A549 (cell line): Measurements from ENCODE around the gene ANKRD29.

ENCODE experiments used
- BHLHE40 ChIP-seq: IDR thresholded peaks from 2 replicates; pipeline ENCODE4 v1.6.1; 2012; ENCODE audit warnings: low read depth, low read length, inconsistent platforms
- CHD4 ChIP-seq: fragments of 200-600 bp; sonication (generic); IDR thresholded peaks from 2 replicates; pipeline ENCODE4 v1.6.1; 2016; ENCODE audit warnings: antibody characterized with exemption, mild to moderate bottlenecking, borderline replicate concordance
- ESRRA ChIP-seq: fragments of 150-350 bp; IDR thresholded peaks from 2 replicates; pipeline ENCODE4 v1.6.1; 2014; ENCODE audit warnings: mild to moderate bottlenecking, low read length, borderline replicate concordance
- FOSB ChIP-seq: fragments of 250-450 bp; sonication (Bioruptor Pico); IDR thresholded peaks from 2 replicates; pipeline ENCODE4 v1.5.0; 2020; ENCODE audit warnings: mild to moderate bottlenecking, moderate library complexity
- NPAS2 ChIP-seq: fragments of 250-450 bp; sonication (Bioruptor Pico); IDR thresholded peaks from 2 replicates; pipeline ENCODE4 v1.8.0; 2022; ENCODE audit warnings: mild to moderate bottlenecking, moderate library complexity, borderline replicate concordance
- RAD21 ChIP-seq, 2 experiments: fragments of >200 bp in 1 of 2; sonication (Bioruptor Twin) in 1 of 2; formaldehyde crosslinking in 1 of 2; IDR thresholded peaks in 1 of 2; conservative IDR thresholded peaks in 1 of 2; 2 replicates in 1 of 2; 3 replicates in 1 of 2; pipeline ENCODE4 v1.6.1; 2012 to 2018; ENCODE audit warnings: inconsistent platforms in 1 of 2
- RFX5 ChIP-seq: fragments of 450-650 bp; IDR thresholded peaks from 2 replicates; pipeline ENCODE4 v1.7.1; 2014; ENCODE audit warnings: antibody characterized with exemption, mild to moderate bottlenecking, moderate library complexity
- SREBF2 ChIP-seq: fragments of 450-650 bp; IDR thresholded peaks from 2 replicates; pipeline ENCODE4 v1.6.1; 2014; ENCODE audit warnings: mild to moderate bottlenecking, moderate library complexity
- TF ChIP-seq, protein P1 (sequence below): fragments of >200 bp; sonication (Bioruptor Twin); formaldehyde crosslinking; IDR thresholded peaks from 3 replicates; pipeline ENCODE4 v1.5.1; 2016
- TF ChIP-seq, protein P2 (sequence below): fragments of >200 bp; sonication (Bioruptor Twin); formaldehyde crosslinking; IDR thresholded peaks from 3 replicates; pipeline ENCODE4 v1.6.1; 2016
- TF ChIP-seq, protein P3 (sequence below): fragments of 150-350 bp; IDR thresholded peaks from 2 replicates; pipeline ENCODE4 v1.6.1; 2014; ENCODE audit warnings: low read depth, mild to moderate bottlenecking, low read length
- TF ChIP-seq, protein P4 (sequence below): IDR thresholded peaks from 2 replicates; pipeline ENCODE4 v1.6.1; 2012

DNA sequence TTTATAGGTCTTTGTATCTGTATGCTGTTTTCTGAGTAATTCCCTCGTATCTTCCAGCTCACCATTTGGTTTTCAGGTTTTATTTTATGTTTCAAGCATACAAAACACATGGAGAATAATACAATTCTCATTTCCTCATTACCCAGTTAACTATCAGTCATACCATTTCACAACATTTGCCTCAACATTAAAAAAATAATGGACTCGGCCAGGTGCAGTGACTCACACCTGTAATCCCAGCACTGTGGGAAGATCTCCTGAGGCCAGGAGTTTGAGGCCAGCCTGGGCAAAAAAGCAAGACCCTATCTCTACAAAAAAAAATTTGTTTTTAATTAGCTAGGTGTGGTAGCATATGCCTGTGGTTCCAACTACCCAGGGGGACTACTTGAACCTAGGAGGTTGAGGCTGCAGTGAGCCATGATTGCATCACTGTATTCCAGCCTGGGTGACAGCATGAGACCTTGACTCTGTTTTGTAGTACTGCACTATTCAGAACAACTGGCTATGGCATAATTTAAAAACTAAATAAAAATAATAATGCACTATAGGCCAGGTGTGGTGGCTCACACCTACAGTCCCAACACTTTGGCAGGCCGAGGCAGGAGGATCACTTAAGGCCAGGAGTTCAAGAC is 96.7 kb downstream of the ANKRD29 start:
- TF ChIP-seq, protein P1, sequence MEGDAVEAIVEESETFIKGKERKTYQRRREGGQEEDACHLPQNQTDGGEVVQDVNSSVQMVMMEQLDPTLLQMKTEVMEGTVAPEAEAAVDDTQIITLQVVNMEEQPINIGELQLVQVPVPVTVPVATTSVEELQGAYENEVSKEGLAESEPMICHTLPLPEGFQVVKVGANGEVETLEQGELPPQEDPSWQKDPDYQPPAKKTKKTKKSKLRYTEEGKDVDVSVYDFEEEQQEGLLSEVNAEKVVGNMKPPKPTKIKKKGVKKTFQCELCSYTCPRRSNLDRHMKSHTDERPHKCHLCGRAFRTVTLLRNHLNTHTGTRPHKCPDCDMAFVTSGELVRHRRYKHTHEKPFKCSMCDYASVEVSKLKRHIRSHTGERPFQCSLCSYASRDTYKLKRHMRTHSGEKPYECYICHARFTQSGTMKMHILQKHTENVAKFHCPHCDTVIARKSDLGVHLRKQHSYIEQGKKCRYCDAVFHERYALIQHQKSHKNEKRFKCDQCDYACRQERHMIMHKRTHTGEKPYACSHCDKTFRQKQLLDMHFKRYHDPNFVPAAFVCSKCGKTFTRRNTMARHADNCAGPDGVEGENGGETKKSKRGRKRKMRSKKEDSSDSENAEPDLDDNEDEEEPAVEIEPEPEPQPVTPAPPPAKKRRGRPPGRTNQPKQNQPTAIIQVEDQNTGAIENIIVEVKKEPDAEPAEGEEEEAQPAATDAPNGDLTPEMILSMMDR: no peak
- TF ChIP-seq RAD21 (conservative IDR thresholded peaks at IDR 0.05 in 1 of 2, IDR thresholded peaks at IDR 0.05 in 1 of 2) (no peak), RFX5 (no peak), ESRRA (no peak), FOSB (CRISPR knock-in tag) (no peak), NPAS2 (CRISPR knock-in tag) (no peak), BHLHE40 (no peak), CHD4 (no peak), SREBF2 (no peak)
- TF ChIP-seq, protein P2, sequence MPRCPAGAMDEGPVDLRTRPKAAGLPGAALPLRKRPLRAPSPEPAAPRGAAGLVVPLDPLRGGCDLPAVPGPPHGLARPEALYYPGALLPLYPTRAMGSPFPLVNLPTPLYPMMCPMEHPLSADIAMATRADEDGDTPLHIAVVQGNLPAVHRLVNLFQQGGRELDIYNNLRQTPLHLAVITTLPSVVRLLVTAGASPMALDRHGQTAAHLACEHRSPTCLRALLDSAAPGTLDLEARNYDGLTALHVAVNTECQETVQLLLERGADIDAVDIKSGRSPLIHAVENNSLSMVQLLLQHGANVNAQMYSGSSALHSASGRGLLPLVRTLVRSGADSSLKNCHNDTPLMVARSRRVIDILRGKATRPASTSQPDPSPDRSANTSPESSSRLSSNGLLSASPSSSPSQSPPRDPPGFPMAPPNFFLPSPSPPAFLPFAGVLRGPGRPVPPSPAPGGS: no peak
- TF ChIP-seq, protein P3, sequence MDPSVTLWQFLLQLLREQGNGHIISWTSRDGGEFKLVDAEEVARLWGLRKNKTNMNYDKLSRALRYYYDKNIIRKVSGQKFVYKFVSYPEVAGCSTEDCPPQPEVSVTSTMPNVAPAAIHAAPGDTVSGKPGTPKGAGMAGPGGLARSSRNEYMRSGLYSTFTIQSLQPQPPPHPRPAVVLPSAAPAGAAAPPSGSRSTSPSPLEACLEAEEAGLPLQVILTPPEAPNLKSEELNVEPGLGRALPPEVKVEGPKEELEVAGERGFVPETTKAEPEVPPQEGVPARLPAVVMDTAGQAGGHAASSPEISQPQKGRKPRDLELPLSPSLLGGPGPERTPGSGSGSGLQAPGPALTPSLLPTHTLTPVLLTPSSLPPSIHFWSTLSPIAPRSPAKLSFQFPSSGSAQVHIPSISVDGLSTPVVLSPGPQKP: no peak
- TF ChIP-seq, protein P4, sequence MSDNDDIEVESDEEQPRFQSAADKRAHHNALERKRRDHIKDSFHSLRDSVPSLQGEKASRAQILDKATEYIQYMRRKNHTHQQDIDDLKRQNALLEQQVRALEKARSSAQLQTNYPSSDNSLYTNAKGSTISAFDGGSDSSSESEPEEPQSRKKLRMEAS: no peak
